ENCODE results near the gene U2AF2.

DNA sequence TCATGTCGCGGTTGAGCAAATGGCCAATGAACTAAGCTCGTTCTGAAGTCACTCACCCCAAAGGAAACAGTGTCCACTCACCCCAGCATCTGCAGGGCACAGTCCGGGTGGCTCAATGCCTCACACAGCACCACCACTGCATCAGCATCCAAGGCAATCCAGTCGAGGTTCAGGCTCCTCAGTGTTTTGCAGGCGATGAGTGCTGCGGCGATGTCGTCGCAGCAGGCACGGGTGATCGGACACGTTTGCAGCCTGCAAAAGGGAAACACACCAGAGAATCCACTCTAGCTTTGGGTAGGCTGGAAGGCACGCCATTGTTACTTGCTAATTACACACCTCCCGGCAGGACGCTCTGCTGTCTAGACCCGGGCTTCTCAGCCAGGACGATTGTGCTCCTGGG is 56.9 kb downstream of the U2AF2 start:
- TF ChIP-seq GATA2 (IDR thresholded peaks at IDR 0.05; ENCODE audit: low read depth, low read length) (no peak), GATA3 (IDR thresholded peaks at IDR 0.05; ENCODE audit: low read depth, low read length) (no peak)

Measured in SH-SY5Y (cell line).